ENCODE measurements around the gene LDHD.

- no peak for TF ChIP-seq ZBTB44 (CRISPR knock-in tag; IDR thresholded peaks at IDR 0.05)
- TF ChIP-seq PCBP1 (IDR thresholded peaks at IDR 0.05; ENCODE audit: borderline replicate concordance, low read depth, low read length) = no peak
- no peak for TF ChIP-seq FOXA1 (IDR thresholded peaks at IDR 0.05)
- TF ChIP-seq FOXA1 (CRISPR knock-in tag; IDR thresholded peaks at IDR 0.05) = no peak
- TF ChIP-seq SRF (IDR thresholded peaks at IDR 0.05; ENCODE audit: low read depth, low read length) = no peak
- TF ChIP-seq ATF6 (CRISPR knock-in tag; conservative IDR thresholded peaks at IDR 0.05) = no peak
Observed at GRCh38 chr16:75139498-75139897, 22.9 kb upstream of the LDHD start.
